Loucy (cell line): ENCODE measurements around the gene PIKFYVE.

Experiments used
- H2AFZ ChIP-seq: fragments of 200-600 bp; sonication (generic); 2 replicates; pipeline ENCODE4 v1.6.0; 2016; ENCODE audit warnings: antibody characterized with exemption, mild to moderate bottlenecking, low read length, moderate library complexity
- H3F3A ChIP-seq: fragments of 200-600 bp; 2 replicates; pipeline ENCODE4 v1.6.0; 2016; ENCODE audit warnings: antibody characterized with exemption, low read depth, mild to moderate bottlenecking
- H3K27me3 ChIP-seq: fragments of 200-600 bp; sonication (generic); 2 replicates; pipeline ENCODE4 v1.6.1; 2014; ENCODE audit warnings: low read length, mild to moderate bottlenecking; ENCODE audit not compliant: insufficient read depth, poor library complexity, severe bottlenecking
- H3K36me3 ChIP-seq: fragments of 200-600 bp; sonication (generic); 2 replicates; pipeline ENCODE4 v1.6.1; 2016; ENCODE audit warnings: low read length; ENCODE audit not compliant: insufficient read depth
- H3K4me1 ChIP-seq: fragments of 200-600 bp; sonication (generic); 2 replicates; pipeline ENCODE4 v1.5.1; 2014; ENCODE audit warnings: low read length, mild to moderate bottlenecking; ENCODE audit not compliant: insufficient read depth, poor library complexity, severe bottlenecking
- H3K4me2 ChIP-seq: fragments of 200-600 bp; sonication (generic); 2 replicates; pipeline ENCODE4 v1.6.0; 2014; ENCODE audit warnings: antibody characterized with exemption, low read length, low read depth, mild to moderate bottlenecking; ENCODE audit not compliant: poor library complexity, severe bottlenecking
- H3K4me3 ChIP-seq: fragments of 200-600 bp; sonication (generic); 2 replicates; pipeline ENCODE4 v1.5.1; 2014; ENCODE audit warnings: low read length, mild to moderate bottlenecking, mixed read lengths; ENCODE audit not compliant: poor library complexity, severe bottlenecking
- H3K79me2 ChIP-seq: fragments of 200-600 bp; sonication (generic); 2 replicates; pipeline ENCODE4 v1.6.1; 2014; ENCODE audit warnings: low read length; ENCODE audit not compliant: insufficient read depth
- H3K9ac ChIP-seq: fragments of 200-600 bp; sonication (generic); 2 replicates; pipeline ENCODE4 v1.6.0; 2014; ENCODE audit warnings: mild to moderate bottlenecking, low read depth, low read length, moderate library complexity; ENCODE audit not compliant: poor library complexity, severe bottlenecking
- H3K9me2 ChIP-seq: fragments of 200-600 bp; sonication (generic); replicated peaks from 2 replicates; pipeline ENCODE4 v1.6.1; 2016; ENCODE audit warnings: low read depth, low read length, mixed read lengths
- H3K9me3 ChIP-seq: fragments of 200-600 bp; sonication (generic); 2 replicates; pipeline ENCODE4 v1.6.1; 2014; ENCODE audit warnings: mild to moderate bottlenecking, antibody characterized with exemption, low read length, low read depth; ENCODE audit not compliant: insufficient read depth
- H4K20me1 ChIP-seq: fragments of 200-600 bp; sonication (generic); 2 replicates; pipeline ENCODE4 v1.6.0; 2014; ENCODE audit warnings: antibody characterized with exemption, low read length, mild to moderate bottlenecking; ENCODE audit not compliant: insufficient read depth, poor library complexity, severe bottlenecking
- CTCF ChIP-seq: fragments of 200-600 bp; sonication (generic); conservative IDR thresholded peaks from 2 replicates; pipeline ENCODE4 v1.5.1; 2014; ENCODE audit warnings: mild to moderate bottlenecking, antibody characterized with exemption, low read length
- EZH2phosphoT487 ChIP-seq: fragments of 200-600 bp; IDR thresholded peaks from 2 replicates; pipeline ENCODE4 v1.6.1; 2018; ENCODE audit warnings: antibody characterized with exemption, mild to moderate bottlenecking, moderate library complexity, borderline replicate concordance

Gene PIKFYVE

GRCh38 chr2:208306291-208306690 lies 40.2 kb downstream of the PIKFYVE start:
- Histone ChIP-seq H3K9ac (no peak overlapping the region), H3K36me3 (peaks cover 83% of the 10 kb centered on the region), H2AFZ (no peak overlapping the region), H3F3A (no peaks in the 10 kb centered on the region), H3K27me3 (no peaks in the 10 kb centered on the region), H3K4me2 (no peak overlapping the region), H3K9me2 (no peaks in the 10 kb centered on the region), H3K9me3 (no peaks in the 10 kb centered on the region), H3K4me1 (no peaks in the 10 kb centered on the region), H3K4me3 (no peak overlapping the region), H4K20me1 (peaks cover under 1% of the 10 kb centered on the region), H3K79me2 (no peaks in the 10 kb centered on the region; the same call in 1 of the 2 replicates)
- TF ChIP-seq CTCF: no peak
- TF ChIP-seq EZH2phosphoT487: no peak

GRCh38 chr2:208311321-208311720 lies 45.3 kb downstream of the PIKFYVE start:
- Histone ChIP-seq H3K9me3 (no peaks in the 10 kb centered on the region), H3K79me2 (no peaks in the 10 kb centered on the region; the same call in 1 of the 2 replicates), H2AFZ (no peak overlapping the region), H3K4me3 (no peak overlapping the region), H3K27me3 (no peaks in the 10 kb centered on the region), H3K36me3 (peaks cover 57% of the 10 kb centered on the region; the same call in 1 of the 2 replicates), H3K9me2 (no peaks in the 10 kb centered on the region), H3K4me2 (no peak overlapping the region), H4K20me1 (no peaks in the 10 kb centered on the region), H3K9ac (no peak overlapping the region), H3F3A (0 out of 2 replicates have a peak, but pooled peaks cover 3% of the 10 kb centered on the region), H3K4me1 (no peaks in the 10 kb centered on the region)
- no peak for TF ChIP-seq CTCF
- TF ChIP-seq EZH2phosphoT487: no peak

GRCh38 chr2:208311954-208312353 lies 45.9 kb downstream of the PIKFYVE start:
- no peaks in the 10 kb centered on the region for H3K9me2 ChIP-seq
- no peak overlapping the region for H3K9ac ChIP-seq
- no peaks in the 10 kb centered on the region for H3K9me3 ChIP-seq
- no peak for TF ChIP-seq EZH2phosphoT487
- no peak for TF ChIP-seq CTCF
- no peaks in the 10 kb centered on the region for H3K4me1 ChIP-seq
- H2AFZ ChIP-seq: no peak overlapping the region
- no peak overlapping the region for H3K4me3 ChIP-seq
- H4K20me1 ChIP-seq: no peaks in the 10 kb centered on the region
- no peak overlapping the region for H3K4me2 ChIP-seq
- H3K36me3 ChIP-seq: peaks cover 51% of the 10 kb centered on the region; the same call in 1 of the 2 replicates
- no peaks in the 10 kb centered on the region; the same call in 1 of the 2 replicates for H3K79me2 ChIP-seq
- H3K27me3 ChIP-seq: no peaks in the 10 kb centered on the region
- 0 out of 2 replicates have a peak, but pooled peaks cover 3% of the 10 kb centered on the region for H3F3A ChIP-seq
